Measurements from ENCODE around the gene PLXNA3. TPM values are rescaled to one million over a fixed set of nuclear protein-coding genes. Genes with fewer than 3 reads are reported as not detected.

PLXNA3 gene
- total RNA-seq, 2 experiments from 2014 or later = 33.7 to 35.2 TPM

DNA sequence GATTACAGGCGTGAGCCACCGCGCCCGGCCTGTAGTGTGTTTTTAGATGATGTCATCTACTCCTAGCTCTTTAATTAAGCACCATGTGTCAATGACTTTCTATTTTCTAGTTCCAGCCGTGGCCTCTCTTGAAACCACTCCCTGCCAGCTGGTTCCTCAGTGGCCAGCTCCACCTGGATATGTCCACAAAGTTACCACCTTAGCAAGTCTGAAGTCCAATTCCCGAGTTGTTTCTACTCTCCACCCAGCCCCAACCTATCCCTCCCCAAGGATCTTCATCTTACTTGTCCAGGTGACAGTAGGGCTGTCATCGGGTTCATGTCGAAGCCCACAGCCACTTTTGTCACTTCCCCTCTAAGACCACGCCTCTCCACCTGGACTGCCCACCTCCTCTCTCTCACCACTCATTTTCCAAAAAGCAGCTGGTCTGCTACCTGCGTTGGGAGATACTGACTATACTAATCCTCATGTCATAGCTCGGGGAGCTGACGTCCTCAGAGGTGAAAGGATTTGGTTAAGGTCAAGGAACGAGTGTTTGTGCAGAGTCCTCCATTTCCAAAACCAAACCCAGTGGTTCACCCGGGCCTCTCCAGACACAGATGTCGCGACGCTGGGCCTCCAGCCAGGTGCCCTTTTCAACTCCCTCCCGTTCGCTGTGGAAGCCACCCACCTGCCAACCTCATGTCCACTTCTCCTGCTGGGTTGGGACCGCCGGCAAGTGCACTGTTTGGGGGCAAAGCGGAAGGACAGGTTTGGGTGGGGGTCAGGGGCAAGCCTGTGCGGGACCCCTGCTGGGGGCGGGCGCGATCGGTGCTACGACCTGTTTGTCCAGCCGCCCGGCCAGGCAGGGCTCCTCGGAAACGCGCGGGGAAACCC lies 57.2 kb downstream of the PLXNA3 start:
- H3K4me3 Mint-ChIP-seq = peak overlapping the region; percentile 81
- intact Hi-C loops (cut with micrococcal nuclease) = no loop called here
- H3K9me3 Mint-ChIP-seq = no peaks in the 10 kb centered on the region
- ChIA-PET POLR2A (interaction anchor here (0.6 to 1.6 kb wide), 4 partner anchors 25 to 144 kb away, joined by 3 to 5 read pairs (median 3); partner anchors contain the start of gene SLC10A3), CTCF (interaction anchor here (0.7 kb wide), 1 partner anchor 12 kb away, joined by 4 read pairs; no protein-coding TSS in a partner anchor)
- H3K36me3 Mint-ChIP-seq = peaks cover 5% of the 10 kb centered on the region
- H3K27me3 Mint-ChIP-seq = no peaks in the 10 kb centered on the region
- DNase-seq = peak; percentile 47
- H3K4me1 Mint-ChIP-seq (ENCODE audit: low read depth) = peaks cover 19% of the 10 kb centered on the region
- H3K27ac Mint-ChIP-seq = peak overlapping the region; percentile 80

DNA sequence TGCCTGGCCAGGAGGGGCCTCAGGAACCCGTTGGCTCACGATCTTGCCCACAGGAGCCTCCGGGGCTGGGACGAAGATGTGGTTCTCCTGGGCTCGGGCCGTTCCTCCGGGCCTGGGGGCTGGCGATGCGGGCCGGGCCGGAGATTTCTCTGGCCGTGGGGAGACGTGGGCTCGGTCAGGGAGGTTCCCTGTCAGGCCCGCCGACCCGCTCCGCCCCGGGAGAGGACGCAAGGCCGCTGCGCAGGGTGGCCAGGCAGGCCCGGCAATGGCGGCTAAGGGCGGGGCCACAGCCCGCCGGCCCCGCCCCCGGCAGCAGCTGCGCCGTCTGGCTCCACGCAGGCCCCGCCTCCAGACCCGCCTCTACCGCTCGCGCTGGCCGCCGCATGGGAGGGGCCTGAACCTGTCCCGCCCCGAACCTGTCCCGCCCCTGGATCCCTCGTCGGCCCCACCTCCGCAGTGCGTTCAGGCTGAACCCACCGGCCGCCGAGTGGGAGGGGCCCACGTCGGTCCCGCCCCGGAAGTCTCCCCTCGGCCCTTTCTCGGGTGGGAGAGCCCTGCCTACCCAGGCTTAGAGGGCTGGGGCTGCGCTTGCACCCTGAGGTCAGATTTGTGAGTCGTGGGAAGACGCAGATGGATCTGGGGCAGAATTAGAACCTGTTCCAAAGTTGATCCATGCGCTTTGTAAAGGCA lies 58.0 kb downstream of the PLXNA3 start, which contains the start of gene FAM3A:
TSS of gene FAM3A (minus strand) at position 267 of the 690 bp plus-strand sequence. CDS start 460 bp downstream, outside the sequence.
- Mint-ChIP-seq H3K4me3 (peak within 1 kb of the TSS; percentile 84), H3K9me3 (no peaks in the 10 kb centered on the region), H3K4me1 (ENCODE audit: low read depth) (peaks cover 17% of the 10 kb centered on the region), H3K36me3 (peaks cover 1% of the 10 kb centered on the region), H3K27ac (peak within 1 kb of the TSS; percentile 90), H3K27me3 (no peaks in the 10 kb centered on the region)
- intact Hi-C loops (cut with micrococcal nuclease) = loop anchor here (1.0 kb wide), 1 partner anchor 26 kb away; the partner anchor contains the start of gene SLC10A3
- ChIA-PET CTCF (no interaction called here), POLR2A (interaction anchor here (1.3 to 1.6 kb wide), 4 partner anchors 11 to 145 kb away, joined by 3 to 5 read pairs (median 4); partner anchors contain the start of gene SLC10A3)
- peak; percentile 95 for DNase-seq

DNA sequence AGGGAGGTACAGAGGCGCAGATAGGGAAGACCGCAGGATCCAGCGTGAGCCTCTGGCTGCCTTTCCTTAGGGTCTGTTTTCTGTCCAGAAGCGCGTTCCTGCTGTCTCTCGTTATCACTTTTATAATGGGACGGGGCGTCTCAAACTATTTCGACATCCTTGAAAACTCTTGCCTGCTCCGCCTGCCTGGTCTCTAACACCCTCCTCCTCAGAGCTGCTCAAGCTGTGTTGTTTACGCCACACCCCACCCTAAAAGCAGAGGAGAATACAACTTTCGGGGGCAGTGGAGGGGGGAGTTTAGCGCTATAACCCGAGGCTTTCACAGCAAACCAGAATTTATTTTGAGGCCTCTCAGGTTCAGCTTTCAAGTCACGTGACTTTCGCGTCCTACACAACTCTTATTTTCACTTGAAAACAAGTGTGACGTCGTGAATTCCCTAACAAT lies 58.6 kb downstream of the PLXNA3 start:
- no peaks in the 10 kb centered on the region for H3K27me3 Mint-ChIP-seq
- DNase-seq = no peak
- H3K9me3 Mint-ChIP-seq = no peaks in the 10 kb centered on the region
- peaks cover 13% of the 10 kb centered on the region for H3K4me1 Mint-ChIP-seq (ENCODE audit: low read depth)
- H3K36me3 Mint-ChIP-seq = peaks cover 1% of the 10 kb centered on the region
- POLR2A ChIA-PET = interaction anchor here (1.3 to 1.6 kb wide), 3 partner anchors 10 to 146 kb away, joined by 3 to 5 read pairs (median 4); partner anchors contain the start of gene SLC10A3
- H3K4me3 Mint-ChIP-seq = peak overlapping the region; percentile 84
- H3K27ac Mint-ChIP-seq = peak overlapping the region; percentile 90
- intact Hi-C loops (cut with micrococcal nuclease) = loop anchor here (1.0 kb wide), 1 partner anchor 26 kb away; the partner anchor contains the start of gene SLC10A3
- CTCF ChIA-PET = interaction anchor here (1.5 kb wide), 1 partner anchor 11 kb away, joined by 7 read pairs; no protein-coding TSS in a partner anchor

DNA sequence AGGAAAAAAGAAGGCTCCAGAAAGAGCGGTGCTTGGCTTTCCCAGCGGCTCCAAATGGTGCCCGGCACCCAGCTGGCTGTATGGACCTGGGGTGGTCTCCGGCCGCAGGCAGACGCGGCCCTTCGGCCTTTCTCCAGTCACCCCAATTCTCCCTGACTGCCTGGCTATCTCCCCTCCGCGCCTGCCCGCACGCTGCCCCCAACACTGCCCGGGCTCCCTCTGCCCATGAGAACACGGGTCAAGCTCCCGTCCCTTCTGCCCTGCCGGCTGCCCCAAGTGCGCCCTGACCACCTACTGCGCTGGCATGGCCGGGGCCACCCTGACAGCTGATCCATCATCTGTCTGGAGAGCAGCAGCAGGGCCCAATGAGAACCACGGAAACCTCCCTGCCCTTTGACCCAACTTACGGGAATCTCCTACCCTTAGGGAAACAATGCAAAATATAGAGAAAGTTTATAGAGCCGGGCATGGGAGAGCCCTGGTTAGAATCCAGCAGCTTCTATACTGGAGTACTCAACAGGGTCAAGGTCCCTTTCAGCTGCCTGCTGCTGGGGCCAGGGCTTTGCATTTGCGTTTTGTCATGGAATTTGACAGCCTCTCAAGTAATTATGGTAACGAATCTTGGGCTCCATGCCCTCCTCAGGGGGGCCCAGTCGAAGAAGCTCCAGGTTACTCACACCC lies 59.2 kb downstream of the PLXNA3 start:
- no peak for DNase-seq
- H3K36me3 Mint-ChIP-seq = peaks cover 1% of the 10 kb centered on the region
- peaks cover 11% of the 10 kb centered on the region for H3K4me1 Mint-ChIP-seq (ENCODE audit: low read depth)
- ChIA-PET CTCF (interaction anchor here (1.5 kb wide), 1 partner anchor 10 kb away, joined by 7 read pairs; no protein-coding TSS in a partner anchor), POLR2A (interaction anchor here (1.3 to 1.5 kb wide), 2 partner anchors 10 to 27 kb away, joined by 4 to 5 read pairs; partner anchors contain the start of gene SLC10A3)
- H3K27me3 Mint-ChIP-seq = no peaks in the 10 kb centered on the region
- H3K9me3 Mint-ChIP-seq = no peaks in the 10 kb centered on the region
- H3K27ac Mint-ChIP-seq = no peak overlapping the region
- H3K4me3 Mint-ChIP-seq = no peak overlapping the region
- intact Hi-C loops (cut with micrococcal nuclease) = no loop called here

DNA sequence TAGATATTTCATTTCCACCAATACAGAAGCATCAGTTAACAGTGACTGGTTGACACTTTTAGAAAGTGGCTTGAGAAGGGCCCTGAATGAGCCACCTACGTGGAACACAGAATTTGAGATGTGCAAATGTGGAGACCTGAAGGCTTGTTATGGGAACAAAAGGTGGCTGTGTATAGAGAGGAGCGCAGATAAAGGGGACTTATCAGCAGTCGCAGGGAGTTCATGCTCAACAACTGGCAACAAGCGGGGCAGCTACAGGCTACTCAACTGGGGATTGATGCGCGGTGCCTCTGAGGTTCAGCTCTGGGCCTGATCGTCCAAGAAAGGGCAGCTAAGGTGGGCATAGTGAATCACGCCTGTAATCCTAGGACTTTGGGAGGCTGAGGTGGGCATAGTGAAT lies 61.3 kb downstream of the PLXNA3 start:
- POLR2A ChIA-PET = no interaction called here
- Mint-ChIP-seq H3K9me3 (no peaks in the 10 kb centered on the region), H3K27ac (no peak overlapping the region), H3K4me1 (ENCODE audit: low read depth) (peaks cover 5% of the 10 kb centered on the region), H3K27me3 (no peaks in the 10 kb centered on the region), H3K36me3 (no peaks in the 10 kb centered on the region), H3K4me3 (no peak overlapping the region)
- CTCF ChIA-PET = no interaction called here
- intact Hi-C loops (cut with micrococcal nuclease) = no loop called here
- no peak for DNase-seq

DNA sequence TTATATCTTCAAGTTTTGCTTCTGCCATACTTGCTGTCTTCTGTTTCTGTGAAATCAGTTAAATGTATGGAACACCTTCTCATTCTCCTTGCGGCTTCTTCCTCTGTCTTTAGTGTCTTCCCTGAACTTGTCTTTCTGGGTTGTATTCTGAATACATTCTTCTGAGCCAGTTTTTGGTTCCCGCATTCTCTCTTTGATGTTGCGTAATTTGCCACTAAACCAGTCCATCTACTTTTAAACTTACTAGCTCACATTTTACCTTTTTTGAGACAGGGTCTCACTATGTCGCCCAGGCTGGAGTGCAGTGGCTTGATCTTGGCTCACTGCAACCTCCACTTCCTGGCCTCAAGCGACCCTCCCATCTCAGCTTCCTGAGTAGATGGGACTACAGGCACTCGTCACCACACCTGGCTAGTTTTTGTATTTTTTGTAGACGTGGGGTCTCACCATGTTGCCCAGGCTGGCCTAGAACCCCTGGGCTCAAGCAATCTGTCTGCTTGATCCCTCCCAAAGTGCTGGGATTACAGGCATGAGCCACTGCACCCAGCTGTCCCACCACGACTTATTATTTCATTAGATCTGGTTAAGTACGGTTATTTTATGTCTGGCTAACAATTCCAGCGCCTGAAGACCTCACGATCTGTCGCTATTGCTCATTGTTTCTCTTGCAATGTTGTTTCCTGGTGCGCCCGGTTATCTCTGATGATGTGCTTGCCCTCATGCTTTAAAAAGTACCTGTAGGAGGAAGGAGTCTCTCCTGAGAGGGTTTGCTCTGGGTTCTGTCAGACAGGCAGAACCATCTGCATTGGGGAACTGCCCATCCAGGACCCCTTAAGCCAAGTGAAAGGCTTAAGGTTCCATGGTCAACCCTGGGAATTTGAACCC lies 67.8 kb downstream of the PLXNA3 start:
- DNase-seq = no peak

DNA sequence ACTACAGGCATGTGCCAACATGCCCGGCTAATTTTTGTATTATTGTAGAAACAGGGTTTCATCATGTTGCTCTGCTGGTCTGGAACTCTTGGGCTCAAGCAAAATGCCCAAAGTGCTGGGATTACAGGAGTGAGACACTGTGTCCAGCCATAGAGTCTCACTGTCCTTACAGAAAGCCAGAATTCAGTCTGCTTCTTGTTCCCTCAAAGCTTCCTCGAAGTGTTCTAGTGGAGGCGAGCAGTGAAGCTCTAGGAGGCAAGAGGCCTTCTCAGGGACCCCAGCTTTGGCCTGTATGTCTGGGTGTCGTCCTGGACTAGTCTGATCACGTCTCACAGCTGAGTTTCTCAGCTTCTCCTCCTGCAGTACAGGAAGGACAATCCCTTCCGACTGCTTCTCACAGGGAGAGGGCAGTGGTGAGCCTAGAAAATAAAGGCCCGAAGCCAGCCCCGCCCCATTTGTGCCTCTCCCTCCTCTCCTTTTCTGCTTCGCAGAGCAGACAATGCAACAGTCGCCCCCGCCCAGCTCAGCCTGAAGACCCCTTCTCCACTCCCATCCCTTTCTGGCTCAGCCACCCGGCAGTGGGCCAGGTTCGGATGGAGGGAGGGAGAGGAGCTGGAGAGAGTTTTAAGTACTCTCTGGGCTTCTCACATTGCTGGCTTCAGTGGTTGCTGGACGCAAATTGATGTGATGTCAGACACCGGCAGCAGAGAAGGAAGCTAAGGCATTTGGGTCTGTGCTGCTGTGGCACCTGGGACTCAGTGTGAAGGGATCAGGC lies 69.0 kb downstream of the PLXNA3 start:
- H3K27me3 Mint-ChIP-seq = no peaks in the 10 kb centered on the region
- peak overlapping the region; percentile 42 for H3K27ac Mint-ChIP-seq
- peak; percentile 80 for DNase-seq
- H3K9me3 Mint-ChIP-seq = no peaks in the 10 kb centered on the region
- H3K4me3 Mint-ChIP-seq = no peak overlapping the region
- H3K36me3 Mint-ChIP-seq = no peaks in the 10 kb centered on the region
- CTCF ChIA-PET = interaction anchor here (0.7 to 2.3 kb wide), 13 partner anchors 9 to 153 kb away, joined by 3 to 8 read pairs (median 3); partner anchors contain the start of genes ATP6AP1, EMD, FLNA and PLXNA3
- intact Hi-C loops (cut with micrococcal nuclease) = no loop called here
- H3K4me1 Mint-ChIP-seq (ENCODE audit: low read depth) = peaks cover 19% of the 10 kb centered on the region
- POLR2A ChIA-PET = interaction anchor here (0.8 to 1.2 kb wide), 2 partner anchors 10 to 37 kb away, joined by 3 to 4 read pairs; partner anchors contain the start of gene SLC10A3

More for the DNA sequence above, 67.8 kb downstream of the PLXNA3 start:
- Mint-ChIP-seq H3K4me1 (ENCODE audit: low read depth) (peaks cover 19% of the 10 kb centered on the region), H3K27me3 (no peaks in the 10 kb centered on the region), H3K27ac (no peak overlapping the region), H3K9me3 (no peaks in the 10 kb centered on the region), H3K36me3 (no peaks in the 10 kb centered on the region), H3K4me3 (no peak overlapping the region)
- intact Hi-C loops (cut with micrococcal nuclease) = no loop called here
- ChIA-PET CTCF (no interaction called here), POLR2A (interaction anchor here (0.6 kb wide), 1 partner anchor 109 kb away, joined by 3 read pairs; no protein-coding TSS in a partner anchor)

Small RNA genes within 50 kb of the gene (microRNA-seq; reads per million reads assigned to microRNA genes)
- not detected for gene MIR6858 (ENCODE audit: borderline microRNAs expressed, borderline number of aligned reads, borderline replicate concordance)

Other genes with a start within 250 kb of the PLXNA3 start
- not detected for gene OPN1MW2, start 238.5 kb upstream of the PLXNA3 start, total RNA-seq
- not detected for gene OPN1MW3, start 200.7 kb upstream of the PLXNA3 start, total RNA-seq
- gene TEX28, start 163.2 kb upstream of the PLXNA3 start, total RNA-seq = not detected
- gene TKTL1, start 162.5 kb upstream of the PLXNA3 start, total RNA-seq = under 1 TPM; 0.15 to 0.21 TPM
- 1,000 to 10,000 TPM; 1,023 to 1,032 TPM for gene FLNA, start 83.6 kb upstream of the PLXNA3 start, total RNA-seq
- 10 to 100 TPM; 75.8 to 79.1 TPM for gene EMD, start 79.0 kb upstream of the PLXNA3 start, total RNA-seq
- gene RPL10, start 59.9 kb upstream of the PLXNA3 start, total RNA-seq = 1,000 to 10,000 TPM; 3,597 to 3,654 TPM
- 10 to 100 TPM; 12.5 to 13.3 TPM for gene DNASE1L1, start 49.0 kb upstream of the PLXNA3 start, total RNA-seq
- 10 to 100 TPM; 58.6 to 66.4 TPM for gene TAFAZZIN, start 46.7 kb upstream of the PLXNA3 start, total RNA-seq
- 10 to 100 TPM; 30.8 to 31.6 TPM for gene ATP6AP1, start 29.6 kb upstream of the PLXNA3 start, total RNA-seq
- 100 to 1,000 TPM; 119 to 121 TPM for gene GDI1, start 21.1 kb upstream of the PLXNA3 start, total RNA-seq
- 10 to 100 TPM; 61.1 to 61.9 TPM for gene FAM50A, start 14.1 kb upstream of the PLXNA3 start, total RNA-seq
- gene LAGE3, start 21.0 kb downstream of the PLXNA3 start, total RNA-seq = 10 to 100 TPM; 45.5 to 47.7 TPM
- 10 to 100 TPM; 49.5 to 53.3 TPM for gene UBL4A, start 28.3 kb downstream of the PLXNA3 start, total RNA-seq
- gene SLC10A3, start 32.3 kb downstream of the PLXNA3 start, total RNA-seq = 10 to 100 TPM; 14.4 to 16.1 TPM
- 10 to 100 TPM; 21.4 to 28.4 TPM for gene FAM3A, start 58.0 kb downstream of the PLXNA3 start, total RNA-seq
- gene G6PD, start 88.6 kb downstream of the PLXNA3 start, total RNA-seq = 10 to 100 TPM; 65.8 to 70.4 TPM
- gene IKBKG, start 89.3 kb downstream of the PLXNA3 start, total RNA-seq = 10 to 100 TPM; 39.4 to 45.9 TPM
- not detected for gene CTAG1A, start 126.9 kb downstream of the PLXNA3 start, total RNA-seq
- not detected for gene CTAG1B, start 161.0 kb downstream of the PLXNA3 start, total RNA-seq
- gene CTAG2, start 195.3 kb downstream of the PLXNA3 start, total RNA-seq = not detected

All from activated CD4-positive, alpha-beta memory T cell treated with anti-CD3 and anti-CD28 coated beads for 36 hours (primary cell).